ENCODE results near the gene POLG. TPM values are rescaled to one million over a fixed set of nuclear protein-coding genes. Genes with fewer than 3 reads are reported as not detected.
"Not testable (repeated sequence)": the region's sequence is repeated elsewhere in the genome, so short reads cannot be mapped to it uniquely, and the experiment has no call there.

POLG gene
- total RNA-seq, 2 experiments from 2014 or later: 106 to 109 TPM

DNA sequence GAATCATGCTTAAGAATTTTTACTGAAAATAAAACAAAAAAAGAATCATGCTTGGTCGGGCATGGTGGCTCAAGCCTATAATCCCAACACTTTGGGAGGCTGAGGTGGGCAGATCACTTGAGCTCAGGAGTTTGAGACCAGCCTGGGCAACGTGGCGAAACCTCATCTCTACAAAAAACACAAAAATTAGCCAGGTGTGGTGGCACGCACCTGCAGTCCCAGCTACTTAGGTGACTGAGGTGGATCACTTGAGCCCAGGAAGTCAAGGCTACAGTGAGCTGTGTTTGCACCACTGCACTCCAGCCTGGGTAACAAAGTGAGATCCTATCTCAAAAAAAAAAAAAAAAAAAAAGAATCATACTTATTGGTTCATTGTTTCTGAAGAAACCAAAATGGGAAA, 57.3 kb downstream of the POLG start:
- not testable (repeated sequence) for H3K9me3 Mint-ChIP-seq, H3K27ac Mint-ChIP-seq, H3K27me3 Mint-ChIP-seq, H3K4me1 Mint-ChIP-seq, DNase-seq, H3K4me3 Mint-ChIP-seq
- ChIA-PET POLR2A (interaction anchor here (1.2 kb wide), 1 partner anchor 42 kb away, joined by 3 read pairs; no protein-coding TSS in a partner anchor), CTCF (interaction anchor here (1.4 to 3.1 kb wide), 3 partner anchors 10 to 70 kb away, joined by 6 to 13 read pairs (median 6); partner anchors contain the start of gene FANCI)
- peaks cover 61% of the 10 kb centered on the region for H3K36me3 Mint-ChIP-seq (ENCODE audit: low read depth)

Other genes with a start within 250 kb of the POLG start
- gene ABHD2, start 246.4 kb downstream of the POLG start, total RNA-seq: 10 to 100 TPM; 62.4 to 63.5 TPM
- not detected for gene RLBP1, start 113.2 kb downstream of the POLG start, total RNA-seq
- gene FANCI, start 90.8 kb downstream of the POLG start, total RNA-seq: 100 to 1,000 TPM; 196 TPM
- gene RHCG, start 161.8 kb upstream of the POLG start, total RNA-seq: not detected
- 10 to 100 TPM; 18.2 to 18.5 TPM for gene TICRR, start 240.6 kb upstream of the POLG start, total RNA-seq

All from activated CD4-positive, alpha-beta memory T cell treated with anti-CD3 and anti-CD28 coated beads, Interleukin-2, amount 10 ng/mL, durations not matched to agents 7 days and 5 days (primary cell).